MM.1S (cell line): ENCODE data around the gene ADRM1.

Source experiments
- EZH2 ChIP-seq: fragments of 300-600 bp; sonication (generic); optimal IDR thresholded peaks from 2 replicates; pipeline ENCODE3; 2017; ENCODE audit warnings: low read depth, mild to moderate bottlenecking, antibody characterized with exemption, low read length, mixed read lengths
- TF ChIP-seq, protein P1 (sequence below): fragments of 300-600 bp; sonication (generic); IDR thresholded peaks from 2 replicates; pipeline ENCODE4 v1.5.1; 2016; ENCODE audit warnings: antibody characterized with exemption, low read length, mixed read lengths

DNA sequence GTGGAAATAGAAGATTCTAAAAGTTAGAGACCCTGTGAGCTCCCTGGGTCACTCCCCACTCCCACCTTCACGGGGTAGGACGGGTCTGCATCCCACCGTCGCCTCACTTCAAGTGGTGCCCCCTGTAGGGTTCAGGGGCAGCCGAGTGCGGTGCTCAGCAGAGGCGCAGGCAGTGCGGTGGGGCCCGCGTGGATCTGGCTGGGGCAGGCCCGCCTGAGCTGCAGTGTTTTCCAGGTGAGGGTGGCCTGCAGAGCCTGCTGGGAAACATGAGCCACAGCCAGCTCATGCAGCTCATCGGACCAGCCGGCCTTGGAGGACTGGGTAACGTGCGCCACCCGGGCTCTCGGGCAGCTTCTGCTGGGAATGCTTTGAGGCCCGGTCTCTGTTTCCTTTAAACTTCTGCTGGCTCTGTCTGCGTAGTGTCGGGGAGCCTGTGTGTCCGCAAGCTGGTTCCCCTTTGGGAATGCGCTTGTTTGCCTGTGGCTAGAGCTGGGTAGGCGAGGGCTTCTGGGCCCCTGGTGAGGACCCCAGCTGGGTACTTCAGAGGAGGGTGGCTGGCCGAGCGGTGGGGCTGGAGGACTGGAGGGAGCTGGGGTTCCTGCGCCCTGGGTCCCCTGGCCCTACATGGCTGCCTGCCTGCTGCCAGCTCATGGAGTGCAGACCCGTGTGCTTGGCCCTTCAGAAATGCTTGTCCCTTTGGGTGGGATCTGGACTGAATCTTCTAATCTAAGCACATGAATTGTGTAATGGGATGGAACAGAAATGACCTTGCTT lies 3.8 kb downstream of the ADRM1 start:
- TF ChIP-seq, protein P1, sequence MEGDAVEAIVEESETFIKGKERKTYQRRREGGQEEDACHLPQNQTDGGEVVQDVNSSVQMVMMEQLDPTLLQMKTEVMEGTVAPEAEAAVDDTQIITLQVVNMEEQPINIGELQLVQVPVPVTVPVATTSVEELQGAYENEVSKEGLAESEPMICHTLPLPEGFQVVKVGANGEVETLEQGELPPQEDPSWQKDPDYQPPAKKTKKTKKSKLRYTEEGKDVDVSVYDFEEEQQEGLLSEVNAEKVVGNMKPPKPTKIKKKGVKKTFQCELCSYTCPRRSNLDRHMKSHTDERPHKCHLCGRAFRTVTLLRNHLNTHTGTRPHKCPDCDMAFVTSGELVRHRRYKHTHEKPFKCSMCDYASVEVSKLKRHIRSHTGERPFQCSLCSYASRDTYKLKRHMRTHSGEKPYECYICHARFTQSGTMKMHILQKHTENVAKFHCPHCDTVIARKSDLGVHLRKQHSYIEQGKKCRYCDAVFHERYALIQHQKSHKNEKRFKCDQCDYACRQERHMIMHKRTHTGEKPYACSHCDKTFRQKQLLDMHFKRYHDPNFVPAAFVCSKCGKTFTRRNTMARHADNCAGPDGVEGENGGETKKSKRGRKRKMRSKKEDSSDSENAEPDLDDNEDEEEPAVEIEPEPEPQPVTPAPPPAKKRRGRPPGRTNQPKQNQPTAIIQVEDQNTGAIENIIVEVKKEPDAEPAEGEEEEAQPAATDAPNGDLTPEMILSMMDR = no peak
- TF ChIP-seq EZH2 = no peak
